A172 (cell line): ENCODE results near the gene MOB3A. TPM values are rescaled to one million over a fixed set of nuclear protein-coding genes. Genes with fewer than 3 reads are reported as not detected.

ENCODE experiments used
- DNase-seq: peaks from one replicate; pipeline ENCODE4 v3.0.0-alpha.2; 2015; ENCODE audit warnings: low spot score
- total RNA-seq: library from RNA; depleted of rRNA; stranded (reverse); fragments of >200 nt; shearing (Covaris generic); gene quantifications from 2 replicates; pipeline ENCODE4 v1.2.3, GENCODE V29; 2014

The MOB3A gene
- total RNA-seq, 1 experiment from 2014 or later: 21.5 TPM

DNA sequence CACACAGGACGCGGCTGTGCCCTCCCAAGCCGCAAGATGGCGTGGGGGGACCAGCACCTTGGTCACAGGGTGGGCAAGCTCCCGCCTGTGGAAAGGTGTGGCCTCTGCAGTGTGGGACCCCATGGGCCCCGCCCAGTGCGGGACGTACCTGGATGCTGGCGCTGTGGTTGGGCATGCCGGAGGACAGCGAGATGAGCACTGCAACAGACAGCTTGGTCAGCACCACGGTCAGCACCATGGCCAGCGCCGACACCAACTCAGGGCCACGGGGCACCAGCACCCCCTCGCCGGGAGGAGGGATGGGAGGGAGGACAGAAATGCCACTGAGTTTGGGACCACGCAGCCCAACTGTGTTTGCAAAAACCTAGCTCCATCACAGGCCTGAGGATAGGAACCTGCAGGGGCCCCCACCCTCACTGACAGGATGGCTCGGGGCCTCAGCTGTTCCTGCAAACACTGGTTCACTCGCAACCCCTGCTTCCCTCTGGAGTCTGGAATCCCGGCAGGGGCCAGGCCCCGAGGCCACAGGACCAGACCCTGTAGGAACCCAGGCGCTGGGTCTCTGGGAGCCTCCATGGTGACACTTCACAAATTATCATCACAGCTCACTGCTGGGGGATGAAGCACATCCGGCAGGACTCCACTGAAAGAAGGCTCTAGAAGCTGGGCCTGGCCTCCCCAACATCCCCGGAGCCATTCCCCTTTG lies 27.7 kb upstream of the MOB3A start:
- DNase-seq: no peak

- no peak for DNase-seq
These were observed 26.9 kb upstream of the MOB3A start for GRCh38 chr19:2122982-2123381.

- DNase-seq: no peak
These were observed 26.1 kb upstream of the MOB3A start for GRCh38 chr19:2122251-2122650.

GRCh38 chr19:2121416-2122051 lies 25.4 kb upstream of the MOB3A start:
- DNase-seq: no peak

- no peak for DNase-seq
These were observed 24.7 kb upstream of the MOB3A start for GRCh38 chr19:2120821-2121220.

DNA sequence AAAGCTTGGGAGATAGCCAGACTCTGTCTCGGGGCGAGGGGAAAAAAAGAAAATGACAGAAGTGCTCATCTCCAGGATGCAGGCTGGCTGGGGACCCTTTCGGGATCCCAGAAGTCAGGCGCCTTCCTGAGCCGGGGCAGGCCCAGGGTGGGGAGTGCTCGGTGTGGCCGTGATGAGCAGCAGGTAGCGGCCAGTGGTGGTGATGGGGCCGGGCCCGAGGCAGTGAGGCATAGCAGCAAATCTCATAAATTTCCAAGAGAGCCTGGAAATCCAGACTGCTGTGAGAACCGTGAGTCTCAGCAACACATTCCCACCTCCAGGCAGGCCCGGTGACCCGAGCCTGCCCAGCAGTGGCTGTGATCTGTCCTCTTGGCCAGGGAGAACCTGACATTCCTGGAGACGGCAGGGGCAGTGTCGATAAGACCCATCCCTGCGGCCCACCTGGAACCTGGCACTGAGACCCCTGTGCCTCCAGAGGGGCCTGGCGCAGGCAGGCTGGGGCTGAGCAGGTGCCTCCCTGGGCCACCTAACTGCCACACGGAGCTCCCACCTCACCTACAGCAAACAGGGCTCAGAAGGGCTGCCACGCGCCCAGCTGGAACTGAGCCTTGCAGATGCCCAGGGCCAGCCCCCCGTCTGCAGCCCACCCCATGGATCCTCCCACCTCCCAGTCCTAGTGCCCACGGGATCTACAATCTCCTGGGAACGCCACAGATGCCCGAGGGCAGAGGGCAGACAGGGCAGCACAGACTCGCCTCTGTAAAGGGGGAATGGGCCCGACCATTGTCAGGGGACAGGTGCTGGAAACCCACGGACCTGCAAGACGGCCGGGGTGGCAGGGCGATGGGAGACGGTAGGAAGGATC lies 24.0 kb upstream of the MOB3A start:
- DNase-seq: no peak

DNA sequence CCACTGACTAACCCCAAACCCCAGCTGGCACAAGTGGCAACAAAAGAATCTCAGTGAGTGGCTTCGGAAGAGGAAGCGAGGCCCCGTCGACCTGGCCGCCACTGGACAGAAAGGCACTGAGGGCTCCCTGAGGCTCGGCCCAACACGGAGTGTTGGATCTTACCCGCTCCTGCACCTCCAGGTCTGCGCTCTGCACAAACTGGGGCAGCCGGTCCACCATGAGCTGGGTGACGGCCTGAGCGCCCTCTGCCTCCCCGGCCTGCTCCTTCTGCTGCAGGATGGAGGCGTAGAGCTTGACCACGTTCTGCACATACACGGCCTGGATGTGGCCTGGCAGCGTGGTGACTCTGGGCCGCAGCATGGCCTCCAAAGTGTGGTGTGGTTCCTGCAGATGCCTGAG lies 22.3 kb upstream of the MOB3A start:
- DNase-seq: no peak

GRCh38 chr19:2117215-2117960 lies 21.3 kb upstream of the MOB3A start:
- no peak for DNase-seq

- no peak for DNase-seq
These were observed 20.4 kb upstream of the MOB3A start for GRCh38 chr19:2116507-2116906.

- no peak for DNase-seq
These were observed 19.8 kb upstream of the MOB3A start for GRCh38 chr19:2115911-2116426.

DNA sequence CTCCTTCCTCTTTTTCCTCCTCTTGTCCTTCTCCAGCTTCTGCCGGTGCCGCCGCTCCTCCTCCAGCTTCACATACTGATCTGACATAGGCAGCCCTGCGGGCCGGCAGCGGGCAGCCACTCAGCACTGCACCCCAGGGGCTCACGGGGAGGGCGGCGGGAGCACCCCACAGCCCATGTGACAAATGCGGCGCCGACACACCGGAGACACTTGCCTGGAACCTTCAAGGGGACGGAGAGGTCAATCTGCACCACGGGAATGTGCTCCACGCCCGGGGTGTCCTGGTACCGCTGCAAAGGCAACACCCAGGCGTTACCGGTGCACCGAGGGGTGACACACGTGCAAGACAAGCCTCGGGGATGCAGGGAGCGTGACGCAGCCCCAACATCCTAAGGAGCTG lies 19.2 kb upstream of the MOB3A start:
- no peak for DNase-seq

GRCh38 chr19:2114821-2115220 lies 18.7 kb upstream of the MOB3A start:
- DNase-seq: no peak

DNA sequence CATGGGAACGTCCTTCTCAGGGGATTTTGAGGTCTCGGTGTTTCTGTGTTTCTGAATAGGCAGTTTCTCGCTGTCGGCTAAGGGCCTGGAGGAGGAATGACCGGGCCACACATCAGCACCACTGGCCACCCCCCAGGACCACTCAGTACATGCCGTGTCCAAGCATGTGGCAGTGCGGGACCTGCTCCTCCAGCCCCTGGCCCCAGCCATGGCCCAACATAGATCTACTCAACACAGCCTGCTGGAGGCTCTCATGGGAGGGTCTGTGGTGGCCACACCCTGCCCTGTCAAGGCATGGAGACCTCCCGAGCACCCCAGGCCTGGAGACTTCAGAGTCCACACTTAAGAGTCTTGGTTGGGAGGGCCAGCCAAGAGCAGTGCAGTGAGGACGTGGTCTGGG lies 18.1 kb upstream of the MOB3A start:
- no peak for DNase-seq

- peak; percentile 87 for DNase-seq
These were observed 17.5 kb upstream of the MOB3A start for GRCh38 chr19:2113439-2114211.

DNA sequence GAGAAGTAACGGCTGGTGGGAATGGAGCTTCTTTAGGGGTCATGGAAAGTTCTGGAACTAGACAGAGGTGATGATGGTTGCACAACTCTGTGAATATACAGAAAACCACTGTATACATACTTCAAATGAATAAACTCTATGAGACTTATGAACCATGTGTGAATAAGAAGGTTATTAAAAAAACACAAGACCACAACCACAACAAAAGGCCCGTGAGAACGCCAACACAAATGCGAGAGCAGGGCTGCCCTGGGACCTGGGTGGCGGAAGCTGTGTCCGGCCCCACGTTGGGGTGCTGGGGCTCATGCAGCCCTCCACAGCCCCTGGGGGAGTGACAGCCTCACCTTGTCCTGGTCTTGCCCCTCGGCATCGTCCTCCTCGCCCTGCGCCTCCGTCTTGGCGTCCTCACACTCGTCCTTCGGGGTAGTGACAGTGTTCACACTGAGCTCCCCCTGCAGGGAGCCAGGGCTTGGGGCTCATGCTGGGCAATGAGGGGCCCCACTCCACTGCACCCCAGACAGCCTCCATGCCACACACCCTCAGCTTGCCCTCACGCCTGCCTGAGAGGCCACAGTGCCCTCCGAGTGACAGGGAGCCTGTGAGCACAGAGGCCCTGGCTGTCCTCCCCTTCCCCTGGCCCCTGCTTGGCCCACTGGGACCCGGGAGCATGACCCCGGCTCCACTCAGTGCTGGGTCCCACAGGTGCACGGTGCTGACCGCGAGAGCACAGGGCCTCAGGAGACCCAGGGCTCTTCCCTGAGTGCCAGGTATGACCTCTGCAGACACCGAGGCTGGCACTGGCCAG lies 16.6 kb upstream of the MOB3A start:
- DNase-seq: no peak

DNA sequence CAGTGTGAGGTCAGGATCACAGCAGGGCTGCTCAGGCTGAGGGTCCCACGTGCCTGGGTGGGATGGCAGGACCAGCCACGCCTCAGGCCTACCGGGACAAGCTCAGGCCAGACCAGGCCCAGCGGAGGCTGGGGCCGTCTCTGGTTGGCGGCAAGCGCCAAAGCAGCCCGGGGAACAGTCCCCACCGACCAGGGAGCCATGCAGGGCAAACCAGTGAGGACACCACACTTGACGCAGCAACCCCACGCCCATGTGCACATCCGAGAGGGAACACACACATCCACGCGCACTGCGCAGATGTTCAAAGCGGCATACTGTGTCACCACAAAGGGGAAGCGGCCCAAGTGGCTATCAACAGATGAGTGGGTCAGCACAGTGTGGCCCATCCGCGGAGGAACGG lies 15.8 kb upstream of the MOB3A start:
- DNase-seq: no peak

- DNase-seq: no peak
These were observed 15.3 kb upstream of the MOB3A start for GRCh38 chr19:2111425-2111824.

DNA sequence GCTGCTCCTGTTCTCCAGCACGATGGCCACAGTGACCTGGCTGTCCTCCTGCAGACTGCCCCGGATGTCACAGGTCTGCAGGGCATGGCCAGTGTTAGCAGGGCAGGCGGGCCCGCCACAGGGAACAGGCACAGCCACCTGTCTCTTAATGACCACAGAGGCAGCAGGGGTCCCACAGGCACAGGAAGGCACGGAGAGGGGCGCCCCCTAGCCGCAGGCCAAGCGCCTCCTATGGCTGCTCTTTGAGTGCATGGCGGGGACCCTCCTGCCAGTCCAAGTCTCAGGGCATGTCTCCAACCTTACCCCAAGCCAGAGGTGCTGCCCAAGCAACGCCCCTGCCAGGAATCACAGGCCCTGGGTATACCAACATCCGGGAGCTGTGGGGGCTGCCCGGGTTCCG lies 14.7 kb upstream of the MOB3A start:
- DNase-seq: no peak

DNA sequence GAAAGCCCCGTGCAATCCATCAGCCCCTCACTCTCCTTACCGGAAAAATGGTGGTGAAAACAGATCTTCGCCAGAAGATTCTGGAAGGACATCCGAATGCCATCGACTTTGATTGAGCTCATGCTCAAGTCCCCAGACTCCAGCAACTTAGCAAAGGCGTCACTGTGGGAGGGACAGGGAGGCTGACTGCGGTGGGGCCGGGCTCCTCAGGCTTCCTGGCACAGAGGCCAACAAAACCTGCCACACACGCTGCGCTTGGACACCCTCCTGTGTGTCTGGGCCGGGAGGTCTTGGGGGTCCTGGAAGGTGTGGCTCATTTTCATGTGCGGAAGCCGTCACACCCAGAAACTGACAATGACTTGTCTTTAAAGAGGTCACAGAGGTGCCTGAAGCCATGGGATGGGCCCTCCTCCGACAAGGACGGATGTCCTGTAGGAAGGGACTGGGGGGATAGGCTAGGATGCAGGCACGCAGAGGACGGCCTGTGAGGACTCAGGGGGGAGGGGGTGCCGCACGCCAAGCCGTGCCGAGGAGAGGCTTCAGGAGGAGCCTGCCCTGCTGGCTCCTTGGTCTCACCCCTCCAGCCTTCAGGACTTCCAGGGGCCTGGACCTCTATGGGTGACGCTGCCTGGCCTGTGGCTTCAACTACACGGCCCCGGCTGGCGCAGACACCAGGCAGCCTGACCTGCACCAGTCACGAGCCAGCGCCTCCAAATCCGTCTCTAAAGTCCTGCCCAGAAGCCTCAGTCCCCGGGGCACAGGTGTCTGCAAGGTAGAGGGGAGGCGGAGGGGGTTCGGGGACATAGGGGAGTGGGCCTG lies 13.1 kb upstream of the MOB3A start:
- DNase-seq: no peak
